ENCODE data around the gene FHDC1.

GRCh38 chr4:153019906-153020305, 83.8 kb downstream of the FHDC1 start:
- TF ChIP-seq POLR2AphosphoS5 (IDR thresholded peaks at IDR 0.05; ENCODE audit: low read depth, low read length) = no peak
- no peak for TF ChIP-seq POLR2A (IDR thresholded peaks at IDR 0.05; ENCODE audit: low read depth, low read length)
